GM18861 (cell line): ENCODE measurements around the gene ADAMTS17.

ENCODE experiments used
- ATAC-seq: cut with Tn5 transposase; IDR thresholded peaks from one replicate; pipeline ENCODE4 v1.9.1; 2021; ENCODE audit not compliant: unreplicated experiment

The ADAMTS17 gene

DNA sequence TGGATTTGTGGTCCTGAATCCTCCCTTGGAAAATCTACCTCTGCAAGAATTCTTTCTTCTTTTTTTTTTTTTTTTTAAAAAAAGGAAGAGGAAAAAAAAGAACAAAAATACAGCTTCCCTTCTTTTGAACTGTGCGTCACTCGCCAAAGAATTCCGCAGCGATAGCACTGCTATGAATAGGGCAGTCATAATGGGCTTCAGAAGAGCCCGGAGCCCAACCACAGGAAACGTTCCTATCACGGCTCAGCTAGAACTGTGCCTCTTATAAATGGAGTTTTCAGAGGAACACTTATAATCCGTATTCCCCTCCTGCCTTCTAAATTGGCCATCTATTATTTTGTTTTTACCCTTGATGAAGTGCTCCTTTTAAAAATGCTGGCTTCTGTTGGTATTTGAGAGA, 227.7 kb downstream of the ADAMTS17 start:
- no peak for ATAC-seq

DNA sequence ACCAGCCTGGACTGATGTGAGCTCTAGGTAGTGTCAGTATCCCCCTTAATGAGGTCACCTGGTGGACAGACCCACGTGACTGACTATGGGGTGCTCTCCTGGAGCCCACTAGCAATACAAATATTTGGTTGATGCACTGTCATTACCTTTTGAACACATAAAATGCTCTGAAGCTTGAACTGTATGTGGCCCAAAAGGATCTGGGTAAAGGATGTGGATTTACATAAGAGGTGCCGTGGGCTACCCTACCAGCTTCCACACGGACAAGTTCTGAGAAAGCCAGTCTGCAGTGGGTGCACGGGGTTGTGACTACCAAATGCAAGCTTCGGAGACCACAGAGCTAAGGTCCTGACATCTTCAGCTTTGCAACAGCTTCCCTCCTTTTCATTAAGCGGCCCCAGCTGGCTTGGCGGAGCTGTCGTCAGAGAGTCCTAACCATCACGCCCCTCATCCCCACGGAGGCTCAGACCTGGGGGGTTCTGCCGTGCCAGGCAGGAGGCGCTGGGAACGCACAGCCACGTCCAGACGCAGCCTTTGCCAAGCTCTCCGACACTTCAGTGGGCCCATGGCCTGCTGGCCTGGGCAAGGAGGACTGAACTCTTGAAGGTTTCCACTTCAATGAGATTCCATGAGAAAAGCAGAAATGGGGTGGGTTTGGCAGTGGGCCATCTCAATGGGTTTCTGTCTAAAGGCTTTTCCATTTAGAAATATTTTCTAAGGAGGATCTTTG, 228.3 kb downstream of the ADAMTS17 start:
- no peak for ATAC-seq

DNA sequence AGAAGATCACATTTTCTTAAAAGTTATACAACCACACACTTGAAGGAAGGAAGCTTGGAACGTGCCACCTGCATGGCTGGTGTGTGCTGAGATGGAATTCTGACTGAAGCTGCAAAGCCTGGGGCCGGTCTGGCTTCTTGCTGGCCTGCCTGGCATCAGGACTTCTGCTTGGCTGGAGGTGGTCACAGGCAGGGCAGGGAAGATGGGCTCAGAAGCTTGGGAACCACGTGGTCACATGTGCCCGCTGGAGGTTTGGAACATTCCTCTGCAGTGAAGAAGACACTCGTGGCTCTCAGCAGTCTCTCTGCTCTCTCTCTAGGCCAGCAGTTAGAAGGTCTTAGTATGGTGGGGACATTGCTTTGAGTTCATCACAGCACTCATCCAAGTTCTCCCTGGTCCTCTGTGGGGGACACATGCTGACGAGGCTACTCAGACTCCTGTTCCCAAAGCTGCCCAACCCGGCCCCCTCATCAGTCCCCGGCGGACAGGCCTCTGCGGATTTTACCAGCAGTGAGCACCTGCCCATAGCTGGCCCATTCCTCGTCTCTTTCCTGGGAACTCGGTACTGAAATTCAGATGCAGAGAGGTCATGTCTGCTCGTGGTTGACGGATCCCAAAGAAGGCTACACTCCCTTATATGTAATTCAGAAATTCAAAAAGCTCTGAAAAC, 229.0 kb downstream of the ADAMTS17 start:
- ATAC-seq, result no peak

DNA sequence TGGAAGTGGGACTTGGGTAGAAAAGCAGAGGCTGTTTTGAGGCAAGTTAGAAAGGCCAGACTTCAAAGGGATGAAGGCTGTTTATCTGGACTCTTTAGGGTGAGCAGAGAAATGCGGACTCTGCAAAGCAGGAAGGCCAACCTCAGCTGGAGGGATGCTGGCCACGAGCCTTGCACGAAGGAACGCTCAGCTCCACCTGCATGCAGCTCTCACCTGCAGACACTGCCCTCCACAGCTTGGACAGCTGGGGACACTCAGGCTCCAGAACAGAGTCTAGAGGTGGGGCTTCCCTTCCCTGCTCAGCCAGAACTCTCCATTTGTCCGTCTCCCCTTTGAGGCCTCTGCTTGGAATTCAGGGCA, 229.7 kb downstream of the ADAMTS17 start:
- no peak for ATAC-seq

DNA sequence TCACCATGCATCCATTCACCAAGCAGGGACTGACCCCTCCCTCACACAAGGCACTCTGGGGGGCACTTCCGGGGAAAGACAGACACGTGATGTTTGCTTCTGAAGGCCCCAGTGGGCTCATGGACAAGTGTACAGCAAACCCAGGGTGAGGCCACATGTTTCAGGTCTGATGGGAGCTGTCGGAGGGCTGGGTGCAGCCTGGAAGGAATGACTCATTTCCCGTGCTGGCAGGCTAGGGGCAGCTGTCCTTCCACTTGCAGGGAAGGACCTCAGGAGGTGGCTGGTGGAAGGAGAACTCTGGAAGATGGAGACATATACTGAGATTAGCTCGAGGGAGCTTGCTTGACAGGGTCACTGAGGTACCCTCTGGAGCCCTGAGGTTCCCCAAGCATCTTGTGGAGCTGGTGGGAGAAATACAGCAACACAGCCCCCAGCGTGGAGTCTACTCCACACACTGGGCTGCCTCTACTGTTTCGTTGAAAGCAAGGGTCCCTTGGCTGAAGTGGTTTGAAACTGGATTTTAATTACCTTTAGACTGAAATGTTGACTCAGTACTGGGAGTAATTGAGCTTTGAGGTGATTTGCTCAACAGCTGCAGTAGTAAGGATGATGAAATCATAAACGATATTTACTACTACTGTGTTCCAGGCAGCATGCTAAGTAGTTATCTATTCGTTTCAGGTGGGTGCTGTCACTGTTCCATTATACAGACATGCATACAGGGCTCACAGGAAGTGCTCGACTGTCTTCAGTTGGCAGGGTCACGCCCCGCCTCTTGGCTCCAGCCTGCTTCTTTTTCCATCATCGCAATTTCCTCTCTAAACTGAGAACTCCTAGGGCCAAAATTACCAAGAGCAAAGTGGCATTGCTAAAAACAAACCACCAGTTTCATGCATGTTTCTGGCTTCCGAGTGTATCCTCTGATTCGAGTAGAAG, 230.4 kb downstream of the ADAMTS17 start:
- no peak for ATAC-seq

DNA sequence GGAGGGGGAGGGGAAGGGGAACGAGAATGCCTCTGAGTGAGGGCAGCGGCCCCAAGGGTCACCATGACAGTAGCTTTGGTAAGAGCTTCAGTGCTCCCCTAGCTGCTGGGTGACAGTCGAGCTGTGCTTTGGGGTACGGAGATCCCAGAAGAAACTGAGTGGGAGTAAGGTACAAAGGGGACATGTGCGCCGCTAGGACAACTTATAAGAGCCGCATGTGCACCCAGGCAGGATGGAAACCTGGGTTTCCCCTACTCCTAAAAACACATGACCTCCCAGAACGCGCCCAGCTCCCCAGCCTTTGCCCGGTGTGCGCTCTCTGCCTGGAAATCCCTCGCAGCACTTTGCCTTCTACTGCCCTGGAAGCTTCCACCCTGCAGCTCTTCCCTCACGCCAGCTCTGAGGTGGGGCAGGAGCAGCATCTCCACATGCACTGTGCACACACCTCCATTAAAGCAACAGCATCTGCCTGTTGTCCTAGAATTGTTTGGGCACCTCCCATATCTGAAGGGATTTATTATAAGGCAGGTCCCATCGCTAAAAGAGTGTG, 232.2 kb downstream of the ADAMTS17 start:
- no peak for ATAC-seq

DNA sequence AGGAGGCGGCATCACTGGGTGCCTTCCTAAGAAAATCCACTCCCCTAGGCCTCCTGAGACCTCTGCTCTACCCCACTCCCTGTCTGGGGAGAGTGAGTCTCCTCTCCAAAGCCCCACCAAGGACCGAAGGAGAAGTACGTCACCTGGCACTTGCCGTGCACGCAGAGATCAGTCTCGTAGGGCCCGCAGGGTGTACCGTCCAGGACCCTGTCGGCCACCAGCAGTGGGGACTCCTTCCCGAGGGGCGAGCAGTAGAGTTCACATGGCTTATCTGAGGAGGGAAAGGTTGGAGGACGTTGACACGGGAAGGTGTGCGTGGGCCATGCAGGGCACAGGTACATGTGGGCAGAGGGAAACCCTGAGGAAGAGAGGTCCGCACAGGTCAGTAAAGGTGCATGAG, 232.9 kb downstream of the ADAMTS17 start:
- ATAC-seq, result no peak

DNA sequence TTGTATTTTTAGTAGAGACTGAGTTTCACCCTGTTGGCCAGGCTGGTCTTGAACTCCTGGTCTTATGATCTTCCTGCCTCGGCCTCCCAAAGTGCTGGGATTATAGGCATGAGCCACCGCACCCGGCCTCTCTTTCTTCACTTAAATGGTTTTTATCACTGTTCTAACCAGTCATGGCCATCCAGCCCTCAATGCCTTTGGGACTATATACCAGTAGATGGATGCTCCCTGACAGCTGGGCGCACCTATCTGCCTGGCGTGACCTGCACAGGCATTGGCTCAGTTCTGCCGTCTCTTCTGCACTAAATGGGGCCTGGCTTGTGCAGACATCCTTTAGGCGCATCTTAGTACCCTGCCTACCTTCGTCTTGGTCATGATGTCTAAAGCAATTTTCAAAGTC, 233.4 kb downstream of the ADAMTS17 start:
- ATAC-seq, result no peak

DNA sequence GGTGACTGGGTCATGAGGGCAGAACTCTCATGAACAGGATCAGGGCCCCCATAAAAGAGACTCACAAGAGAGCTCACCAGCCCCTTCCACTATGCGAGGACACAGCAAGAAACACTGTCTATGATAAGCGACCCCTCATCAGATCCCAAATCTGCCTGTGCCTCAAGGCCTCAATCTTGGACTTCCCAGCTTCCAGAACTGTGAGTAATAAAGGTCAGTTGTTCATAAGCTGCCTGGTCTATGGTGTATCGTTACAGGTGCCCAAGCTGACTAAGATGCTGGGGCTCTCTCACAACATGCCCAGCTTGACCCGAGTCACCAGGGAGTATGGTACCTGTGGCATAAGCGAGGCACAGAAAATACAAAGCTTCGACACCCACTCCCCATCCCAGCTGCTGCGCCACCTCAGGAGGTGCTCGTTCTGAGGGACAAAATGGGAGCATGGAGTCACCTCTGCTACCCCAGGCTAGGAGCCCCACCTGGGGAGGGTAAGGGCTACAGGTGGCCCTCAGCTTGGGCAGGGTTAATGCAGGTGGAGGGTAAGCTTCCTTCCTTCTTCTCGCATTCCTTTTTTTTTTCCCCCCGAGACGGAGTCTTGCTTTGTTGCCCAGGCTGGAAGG, 234.1 kb downstream of the ADAMTS17 start:
- no peak for ATAC-seq

DNA sequence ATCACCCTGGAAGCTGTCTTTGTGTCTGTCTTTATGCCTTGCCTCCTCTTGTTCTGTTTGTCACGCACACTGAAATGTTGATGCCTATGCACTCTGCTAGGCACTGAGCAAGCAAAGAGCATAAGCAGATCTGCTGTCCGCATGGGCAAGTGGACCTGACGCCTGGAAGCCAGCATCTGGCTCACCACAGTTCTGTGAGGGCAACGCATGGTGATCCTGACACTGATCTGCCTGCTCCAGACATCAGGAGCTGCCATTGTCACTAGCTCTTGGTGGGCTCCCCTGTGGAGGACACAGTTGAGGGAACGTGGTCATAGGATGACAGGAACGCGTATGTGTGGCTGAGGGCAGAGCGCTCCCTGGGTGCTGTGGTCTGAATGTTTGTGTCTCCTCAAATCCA, 234.6 kb downstream of the ADAMTS17 start:
- ATAC-seq, result no peak

DNA sequence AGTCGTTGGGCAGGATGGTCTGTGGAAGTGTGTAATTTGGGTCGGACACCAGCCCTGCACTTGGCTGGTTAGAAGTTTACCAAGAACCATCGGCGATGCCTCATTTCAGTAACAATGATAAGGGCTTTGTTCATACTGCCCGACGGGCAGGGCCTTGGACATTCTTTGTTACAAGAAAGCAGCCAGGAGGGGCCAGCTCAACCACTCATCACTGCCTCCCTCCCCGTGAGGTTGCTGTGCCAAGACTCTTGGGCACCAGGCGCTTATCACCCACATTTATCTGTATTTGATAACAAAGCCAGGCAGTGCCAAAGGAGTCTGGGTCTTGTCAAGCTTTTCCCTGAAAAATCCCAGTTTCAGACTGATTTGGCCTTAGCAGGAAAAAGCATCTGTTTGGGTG, 235.0 kb downstream of the ADAMTS17 start:
- no peak for ATAC-seq

DNA sequence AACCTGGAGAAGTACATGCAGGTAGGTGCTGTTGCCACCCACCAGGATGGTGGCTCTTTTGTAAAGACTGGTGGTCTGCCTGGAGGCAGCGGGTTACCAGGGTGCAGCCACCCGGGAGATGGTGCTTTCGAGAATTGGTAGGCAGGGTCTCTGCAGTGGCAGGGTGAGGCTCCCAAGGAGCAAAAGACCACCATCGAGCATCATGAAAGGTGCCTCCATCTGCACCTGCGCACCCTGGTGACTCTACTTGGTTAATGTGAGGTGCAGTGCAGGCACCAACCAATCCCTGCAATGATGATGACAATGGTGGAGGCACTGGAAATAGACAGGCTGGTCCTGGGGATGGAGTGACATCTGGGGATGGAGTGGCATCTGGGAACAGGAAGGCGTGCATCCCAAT, 236.7 kb downstream of the ADAMTS17 start:
- ATAC-seq, result no peak

DNA sequence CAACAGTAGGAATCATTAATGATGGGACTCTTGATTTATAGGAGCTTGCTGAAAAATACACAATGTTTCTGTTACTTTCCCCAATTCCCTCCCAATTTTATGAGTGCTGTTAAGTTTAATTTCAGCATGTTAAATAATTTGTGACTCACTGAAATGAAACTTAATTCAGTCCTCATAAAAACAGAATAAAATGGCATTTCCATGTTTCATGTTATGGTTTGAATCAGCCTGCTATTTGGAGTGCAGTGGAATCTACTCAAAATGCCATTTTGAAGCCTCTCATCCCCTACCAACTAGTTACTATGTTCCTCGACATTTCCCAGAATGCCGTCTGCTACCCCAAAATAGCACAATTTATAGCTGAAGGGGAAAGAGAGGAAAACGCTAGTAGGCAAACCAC, 237.5 kb downstream of the ADAMTS17 start:
- no peak for ATAC-seq

DNA sequence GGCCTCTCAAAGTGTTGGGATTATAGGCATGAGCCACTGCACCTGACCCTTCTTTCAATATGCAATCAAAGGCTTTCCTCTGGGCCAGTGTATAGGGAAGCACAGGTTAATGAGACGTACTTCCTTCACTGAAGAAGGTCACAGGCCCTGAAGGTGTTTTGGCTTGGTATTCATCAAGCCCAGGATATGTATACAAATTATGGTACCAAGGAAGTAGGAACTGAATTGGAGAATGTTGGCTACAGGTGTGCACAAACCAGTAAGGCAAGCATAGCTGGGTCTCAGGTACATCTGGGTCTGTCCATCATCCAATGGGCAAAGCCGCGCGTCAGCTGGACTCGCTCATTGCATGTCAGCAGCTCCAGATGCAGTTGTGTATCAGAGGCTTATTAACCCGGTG, 237.9 kb downstream of the ADAMTS17 start:
- no peak for ATAC-seq

DNA sequence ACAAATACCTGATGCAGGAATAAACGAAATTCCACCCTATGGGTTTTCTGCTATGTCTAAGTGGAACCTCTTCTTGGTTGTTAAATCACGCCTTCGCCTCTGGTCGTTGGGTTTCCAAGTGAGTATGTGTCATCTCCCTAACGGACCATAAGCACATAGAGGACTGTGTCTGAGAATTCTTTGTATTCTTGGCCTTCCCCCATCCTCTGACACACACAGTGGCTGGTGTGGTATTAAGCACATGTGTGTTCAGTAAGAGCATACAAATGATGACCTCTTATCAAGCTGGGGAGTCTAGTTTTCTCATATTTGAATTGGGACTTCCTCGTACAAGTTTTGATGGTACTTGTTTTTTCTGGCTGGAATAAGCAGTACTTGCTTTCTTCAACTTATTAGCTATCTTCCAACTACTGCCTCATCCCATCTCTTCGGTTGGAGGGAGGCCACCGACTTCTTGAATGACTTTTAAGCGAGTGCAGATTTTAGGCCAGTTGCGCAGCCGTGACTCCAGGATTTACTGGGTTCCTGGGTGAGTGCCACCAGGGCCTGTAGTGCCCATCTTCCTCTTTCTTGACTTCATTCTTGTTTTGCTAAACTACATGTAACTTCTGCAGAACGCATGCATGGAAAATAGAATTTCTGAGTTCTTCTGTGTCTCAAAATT, 240.2 kb downstream of the ADAMTS17 start:
- no peak for ATAC-seq

DNA sequence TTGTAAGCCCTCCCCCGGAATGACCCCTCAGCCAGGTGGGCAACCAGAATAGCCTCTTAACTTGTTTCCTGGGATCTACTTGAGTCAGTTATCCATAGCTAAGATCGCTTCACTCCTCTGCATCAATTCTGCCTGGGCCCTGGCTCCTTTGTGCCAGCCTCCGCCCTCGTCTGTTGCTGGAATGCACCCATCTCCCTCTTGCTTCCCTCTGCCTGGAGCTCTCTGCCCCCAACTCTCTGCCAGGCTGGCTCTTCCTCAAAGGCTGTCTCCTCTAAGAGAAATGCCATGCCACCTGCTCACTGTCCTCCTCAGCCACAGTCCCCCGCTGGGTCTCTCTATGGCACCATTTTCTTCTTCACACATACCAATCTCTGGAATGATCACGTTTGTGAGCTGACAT, 240.8 kb downstream of the ADAMTS17 start:
- ATAC-seq, result no peak

DNA sequence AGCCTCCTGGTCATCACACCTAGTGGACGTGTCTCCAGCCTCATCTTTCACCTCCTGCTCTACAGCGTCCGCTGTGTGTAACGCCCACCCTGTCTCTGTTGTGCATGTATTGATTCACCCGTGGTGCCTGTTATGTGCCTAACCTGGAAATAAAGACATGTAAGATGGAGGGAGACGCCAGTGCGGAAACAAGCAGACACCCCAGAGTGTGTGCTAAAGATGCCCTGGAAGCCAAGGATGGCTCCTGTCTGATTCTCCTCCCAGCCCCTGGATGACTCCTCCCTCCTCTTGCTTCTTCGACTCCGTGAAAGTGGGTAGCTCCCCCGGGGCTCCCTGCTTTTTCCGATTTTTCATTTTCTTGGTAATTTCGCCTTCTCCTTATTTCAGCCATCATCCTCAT, 241.8 kb downstream of the ADAMTS17 start:
- no peak for ATAC-seq

DNA sequence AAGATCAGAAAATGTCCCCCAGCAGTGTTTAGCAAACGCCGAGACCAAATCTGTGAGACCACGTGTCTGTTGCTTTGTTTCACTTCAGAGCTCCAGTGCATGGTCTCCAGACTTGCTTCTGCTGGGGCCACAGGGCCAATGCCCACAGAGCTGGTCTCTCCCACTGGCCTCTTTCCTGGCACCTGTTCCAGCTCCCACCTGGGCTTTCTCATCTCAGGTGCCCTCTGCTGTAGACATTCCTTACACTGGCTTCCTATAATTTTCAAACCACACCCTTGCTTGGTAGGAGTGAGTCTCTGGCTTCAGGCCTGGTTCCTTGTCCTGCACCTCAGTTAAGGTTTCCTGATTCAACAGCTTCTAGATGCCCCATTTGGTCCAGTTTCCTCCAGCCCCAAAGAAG, 243.1 kb downstream of the ADAMTS17 start:
- ATAC-seq, result no peak

DNA sequence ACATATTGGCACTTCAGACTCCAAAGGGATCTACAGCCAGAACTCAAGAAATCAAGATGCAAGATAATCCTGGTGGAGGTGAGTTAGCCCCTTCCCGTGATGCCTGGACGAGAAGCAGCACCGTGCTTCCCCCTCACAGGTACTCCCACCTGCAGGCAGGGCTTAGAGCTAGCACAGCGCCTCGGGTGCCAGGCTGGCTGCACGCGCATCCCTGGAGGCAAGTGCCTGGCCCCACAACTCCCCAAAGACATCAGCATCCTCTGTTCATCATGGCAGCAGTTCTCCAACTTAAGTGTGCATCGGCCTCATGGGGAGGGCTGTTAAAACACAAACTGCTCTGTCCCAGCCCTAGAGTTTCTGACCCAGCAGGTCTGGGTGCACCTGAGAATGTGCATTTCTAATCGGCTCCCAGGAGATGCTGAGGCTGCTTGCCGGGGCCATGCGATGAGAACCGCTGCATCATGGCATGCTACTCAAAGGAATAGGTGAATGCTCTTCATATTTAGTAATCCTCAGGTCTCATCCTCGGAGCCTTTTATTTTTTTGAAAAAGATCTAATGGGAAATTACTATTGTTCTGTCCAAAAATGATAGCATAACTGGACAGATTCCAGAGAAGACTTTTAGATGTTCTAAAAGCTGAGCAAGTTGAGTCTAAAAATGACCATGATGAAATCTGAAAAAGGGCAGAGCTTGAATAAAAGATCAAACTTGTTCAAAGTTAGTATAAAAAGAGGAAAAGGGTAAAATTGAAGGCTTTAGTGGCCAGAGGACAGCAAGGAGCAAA, 244.2 kb downstream of the ADAMTS17 start:
- no peak for ATAC-seq

DNA sequence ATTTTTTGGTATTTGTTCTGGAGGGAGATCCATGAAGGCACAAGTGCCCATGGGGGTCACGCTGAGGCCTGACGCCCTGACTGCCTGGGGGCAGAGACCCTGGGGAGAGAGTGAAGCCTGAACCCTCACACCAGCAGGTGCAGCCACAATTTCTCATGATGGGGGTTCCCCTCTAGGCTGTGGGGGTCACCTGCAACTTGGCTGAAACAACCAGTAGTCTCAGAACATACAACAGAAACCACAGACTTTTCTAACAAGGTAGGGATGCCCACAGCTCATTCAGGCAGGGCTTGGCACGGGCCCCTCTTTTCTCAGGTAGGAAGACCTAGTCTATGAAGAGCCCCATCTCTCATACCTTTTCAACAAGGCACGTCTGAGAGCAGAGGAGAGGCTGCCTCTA, 245.1 kb downstream of the ADAMTS17 start:
- no peak for ATAC-seq
